Measurements from ENCODE around the gene TMEM161A. TPM values are rescaled to one million over a fixed set of nuclear protein-coding genes. Genes with fewer than 3 reads are reported as not detected.
"Not testable (repeated sequence)": the region's sequence is repeated elsewhere in the genome, so short reads cannot be mapped to it uniquely, and the experiment has no call there.

The TMEM161A gene
- polyA plus RNA-seq, 3 donors, result 14.3 to 22.5 (median 15.3) TPM

- 99% methylated on average over 10 of the region's 11 CpGs for WGBS (ENCODE audit: insufficient coverage)
- TF ChIP-seq, protein P1, sequence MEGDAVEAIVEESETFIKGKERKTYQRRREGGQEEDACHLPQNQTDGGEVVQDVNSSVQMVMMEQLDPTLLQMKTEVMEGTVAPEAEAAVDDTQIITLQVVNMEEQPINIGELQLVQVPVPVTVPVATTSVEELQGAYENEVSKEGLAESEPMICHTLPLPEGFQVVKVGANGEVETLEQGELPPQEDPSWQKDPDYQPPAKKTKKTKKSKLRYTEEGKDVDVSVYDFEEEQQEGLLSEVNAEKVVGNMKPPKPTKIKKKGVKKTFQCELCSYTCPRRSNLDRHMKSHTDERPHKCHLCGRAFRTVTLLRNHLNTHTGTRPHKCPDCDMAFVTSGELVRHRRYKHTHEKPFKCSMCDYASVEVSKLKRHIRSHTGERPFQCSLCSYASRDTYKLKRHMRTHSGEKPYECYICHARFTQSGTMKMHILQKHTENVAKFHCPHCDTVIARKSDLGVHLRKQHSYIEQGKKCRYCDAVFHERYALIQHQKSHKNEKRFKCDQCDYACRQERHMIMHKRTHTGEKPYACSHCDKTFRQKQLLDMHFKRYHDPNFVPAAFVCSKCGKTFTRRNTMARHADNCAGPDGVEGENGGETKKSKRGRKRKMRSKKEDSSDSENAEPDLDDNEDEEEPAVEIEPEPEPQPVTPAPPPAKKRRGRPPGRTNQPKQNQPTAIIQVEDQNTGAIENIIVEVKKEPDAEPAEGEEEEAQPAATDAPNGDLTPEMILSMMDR (IDR thresholded peaks at IDR 0.05), result no peak
- intact Hi-C loops (cut with micrococcal nuclease), result no loop called here
- no peaks in the 10 kb centered on the region for H3K4me1 ChIP-seq (ENCODE audit: control insufficient read depth in 1 of 2, insufficient read depth in 2 of 2, low read length in 2 of 2)
- no peaks in the 10 kb centered on the region for H4K20me1 ChIP-seq (ENCODE audit: insufficient read depth, low read length)
- no peaks in the 10 kb centered on the region for H3K79me2 ChIP-seq (ENCODE audit: insufficient read depth, low read length)
- no peak overlapping the region for H3K27ac ChIP-seq (ENCODE audit: low read depth in 1 of 2, low read length in 2 of 2)
- H3K4me3 Mint-ChIP-seq, result no peak overlapping the region
- H3K4me1 Mint-ChIP-seq, result peaks cover 1% of the 10 kb centered on the region
- no peak for DNase-seq
- no peaks in the 10 kb centered on the region for H3K9me3 ChIP-seq (replicated peaks in 1 of 2; ENCODE audit: control insufficient read depth in 1 of 2, insufficient read depth in 1 of 2, low read length in 2 of 2)
- no peak overlapping the region for H2AFZ ChIP-seq (ENCODE audit: insufficient read depth, low read depth, low read length, poor library complexity, severe bottlenecking)
- H3K4me3 ChIP-seq (replicated peaks in 1 of 3; ENCODE audit: low read depth in 2 of 3, low read length in 3 of 3), result no peak overlapping the region
- H3K4me2 ChIP-seq (replicated peaks; ENCODE audit: extremely low read depth, low read length, poor library complexity, severe bottlenecking), result no peak overlapping the region
- H3K9ac ChIP-seq (ENCODE audit: insufficient read depth, low read length, poor library complexity, severe bottlenecking), result no peak overlapping the region
- no peaks in the 10 kb centered on the region for H3K36me3 Mint-ChIP-seq
- no peaks in the 10 kb centered on the region for H3K27me3 Mint-ChIP-seq (ENCODE audit: low read depth in 3 of 3)
- H3K9me3 Mint-ChIP-seq, result peaks cover 0 to 1% (median 0%) of the 10 kb centered on the region in 7 donors
- H3K27ac Mint-ChIP-seq, result no peak overlapping the region
- H3K36me3 ChIP-seq (replicated peaks in 1 of 2; ENCODE audit: control insufficient read depth in 1 of 2, insufficient read depth in 2 of 2, low read length in 2 of 2), result no peaks in the 10 kb centered on the region
- H3K27me3 ChIP-seq (ENCODE audit: control insufficient read depth in 2 of 2, insufficient read depth in 2 of 2, low read length in 2 of 2), result no peaks in the 10 kb centered on the region
Observed at GRCh38 chr19:19103167-19103566, 35.1 kb downstream of the TMEM161A start.

GRCh38 chr19:19102566-19102965 lies 35.7 kb downstream of the TMEM161A start:
- H3K36me3 ChIP-seq (replicated peaks in 1 of 2; ENCODE audit: control insufficient read depth in 1 of 2, insufficient read depth in 2 of 2, low read length in 2 of 2), result not testable (repeated sequence)

More at GRCh38 chr19:19102566-19102965, 35.7 kb downstream of the TMEM161A start:
- H3K27ac Mint-ChIP-seq; H3K9ac ChIP-seq (ENCODE audit: insufficient read depth, low read length, poor library complexity, severe bottlenecking); H3K27me3 Mint-ChIP-seq (ENCODE audit: low read depth in 3 of 3); H2AFZ ChIP-seq (ENCODE audit: insufficient read depth, low read depth, low read length, poor library complexity, severe bottlenecking); intact Hi-C loops (cut with micrococcal nuclease); DNase-seq; H3K9me3 ChIP-seq (replicated peaks in 1 of 2; ENCODE audit: control insufficient read depth in 1 of 2, insufficient read depth in 1 of 2, low read length in 2 of 2); H3K4me1 Mint-ChIP-seq; H3K4me3 Mint-ChIP-seq; H3K9me3 Mint-ChIP-seq; H3K79me2 ChIP-seq (ENCODE audit: insufficient read depth, low read length); H4K20me1 ChIP-seq (ENCODE audit: insufficient read depth, low read length); H3K36me3 Mint-ChIP-seq; H3K27ac ChIP-seq (ENCODE audit: low read depth in 1 of 2, low read length in 2 of 2); H3K4me3 ChIP-seq (replicated peaks in 1 of 3; ENCODE audit: low read depth in 2 of 3, low read length in 3 of 3); H3K4me2 ChIP-seq (replicated peaks; ENCODE audit: extremely low read depth, low read length, poor library complexity, severe bottlenecking); H3K4me1 ChIP-seq (ENCODE audit: control insufficient read depth in 1 of 2, insufficient read depth in 2 of 2, low read length in 2 of 2); H3K27me3 ChIP-seq (ENCODE audit: control insufficient read depth in 2 of 2, insufficient read depth in 2 of 2, low read length in 2 of 2): not testable (repeated sequence)
- 100% methylated on average over 2 of the region's 10 CpGs for WGBS (ENCODE audit: insufficient coverage)

All from CD14-positive monocyte (primary cell).